Endothelial cell of hepatic sinusoid (primary cell): ENCODE data around the gene NECTIN1.

Experiments used
- in situ Hi-C: cut with HindIII; loops from 2 replicates; pipeline ENCODE4 v1.10.0; 2017; ENCODE audit warnings: low sequenced_read_pairs

The NECTIN1 gene, protein sequence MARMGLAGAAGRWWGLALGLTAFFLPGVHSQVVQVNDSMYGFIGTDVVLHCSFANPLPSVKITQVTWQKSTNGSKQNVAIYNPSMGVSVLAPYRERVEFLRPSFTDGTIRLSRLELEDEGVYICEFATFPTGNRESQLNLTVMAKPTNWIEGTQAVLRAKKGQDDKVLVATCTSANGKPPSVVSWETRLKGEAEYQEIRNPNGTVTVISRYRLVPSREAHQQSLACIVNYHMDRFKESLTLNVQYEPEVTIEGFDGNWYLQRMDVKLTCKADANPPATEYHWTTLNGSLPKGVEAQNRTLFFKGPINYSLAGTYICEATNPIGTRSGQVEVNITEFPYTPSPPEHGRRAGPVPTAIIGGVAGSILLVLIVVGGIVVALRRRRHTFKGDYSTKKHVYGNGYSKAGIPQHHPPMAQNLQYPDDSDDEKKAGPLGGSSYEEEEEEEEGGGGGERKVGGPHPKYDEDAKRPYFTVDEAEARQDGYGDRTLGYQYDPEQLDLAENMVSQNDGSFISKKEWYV

DNA sequence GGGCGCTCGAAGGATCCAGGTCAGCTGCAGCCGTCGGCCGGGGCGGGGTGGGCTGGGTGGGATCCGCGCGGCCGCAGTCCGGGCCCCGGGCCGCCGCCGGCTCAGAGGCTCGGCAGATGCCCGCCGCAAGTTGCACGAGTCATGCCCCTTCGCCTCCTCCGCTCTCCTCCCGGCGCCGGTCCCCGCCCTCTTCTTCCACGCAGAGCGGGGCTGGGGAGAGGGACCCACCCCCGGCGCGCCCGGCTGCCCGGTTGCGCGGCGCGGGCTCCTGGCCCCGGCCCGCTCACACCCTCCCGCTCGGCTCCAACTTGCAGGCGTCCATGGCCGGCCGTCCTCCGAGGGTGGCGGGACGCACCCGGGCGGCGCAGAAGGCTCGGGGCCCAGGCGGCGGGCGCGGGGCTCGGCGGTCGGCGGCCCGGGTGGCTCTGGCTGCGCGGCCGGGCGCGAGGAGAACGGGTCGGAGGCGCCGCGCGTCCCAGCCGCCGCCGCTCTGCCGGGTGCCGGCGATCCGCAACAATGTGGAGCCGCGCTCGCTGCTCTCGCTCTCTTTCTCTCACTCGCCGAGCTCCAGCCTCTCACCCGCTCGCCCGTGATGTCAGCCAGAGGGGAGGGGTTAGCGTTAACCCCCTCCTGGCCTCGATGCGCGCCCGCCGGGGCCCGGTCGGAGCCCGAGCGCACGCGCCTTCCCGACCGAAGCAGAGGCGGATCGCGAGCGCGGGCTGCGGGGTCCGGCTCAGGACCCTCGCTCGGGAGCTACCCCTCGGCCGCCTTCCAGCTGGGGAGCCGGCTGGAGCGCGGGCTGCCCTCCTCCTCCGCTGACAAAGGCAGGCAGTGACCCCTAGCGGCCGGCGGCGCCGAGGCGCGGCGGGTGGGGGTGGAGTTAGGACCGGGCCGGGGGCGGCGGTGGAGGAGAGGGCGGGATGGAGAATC lies at the start of gene NECTIN1:
Gene NECTIN1, minus strand, starts transcription at position 550 of the 930 bp plus-strand sequence. CDS start 647 bp downstream, outside the sequence.
- in situ Hi-C loops: no loop called here

DNA sequence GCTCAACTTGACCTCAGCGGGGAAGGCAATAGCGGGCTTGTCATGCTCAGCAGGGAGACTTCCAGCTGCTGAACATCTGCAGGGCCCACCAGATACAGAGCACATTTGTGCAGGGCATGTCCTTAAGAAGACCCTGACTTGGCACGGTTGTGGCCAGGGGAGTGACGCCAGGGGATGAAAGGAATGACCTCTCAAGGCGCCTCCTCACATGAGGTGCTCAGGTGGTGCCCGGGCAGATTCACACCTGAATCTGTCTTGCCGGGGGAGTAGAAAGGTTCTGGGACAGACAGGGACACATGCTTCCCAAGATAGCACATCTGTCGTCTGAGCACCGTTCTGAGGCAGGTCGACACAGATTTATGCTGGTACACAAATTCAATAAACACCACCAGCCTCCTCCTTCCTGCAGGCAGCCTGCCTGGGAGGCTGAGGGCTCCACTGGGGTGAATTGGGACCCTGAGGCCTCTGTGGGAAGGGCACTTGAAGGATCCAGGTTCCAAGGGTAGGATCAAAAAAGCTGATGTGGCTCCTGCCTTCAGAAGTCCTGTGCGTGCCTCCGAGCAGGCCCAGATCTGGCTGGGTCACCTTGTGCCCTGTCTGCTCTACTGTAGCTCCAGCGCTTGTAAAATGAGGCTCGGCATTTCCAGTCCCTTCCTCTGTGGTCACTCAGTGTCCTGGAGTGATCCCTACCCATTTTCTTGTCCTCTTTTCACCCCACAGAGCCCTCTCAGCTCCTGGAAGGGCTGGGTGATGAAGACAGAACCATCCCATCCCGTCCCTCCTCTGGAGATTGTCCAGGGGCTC lies 49.6 kb upstream of the NECTIN1 start:
- in situ Hi-C loops: no loop called here

DNA sequence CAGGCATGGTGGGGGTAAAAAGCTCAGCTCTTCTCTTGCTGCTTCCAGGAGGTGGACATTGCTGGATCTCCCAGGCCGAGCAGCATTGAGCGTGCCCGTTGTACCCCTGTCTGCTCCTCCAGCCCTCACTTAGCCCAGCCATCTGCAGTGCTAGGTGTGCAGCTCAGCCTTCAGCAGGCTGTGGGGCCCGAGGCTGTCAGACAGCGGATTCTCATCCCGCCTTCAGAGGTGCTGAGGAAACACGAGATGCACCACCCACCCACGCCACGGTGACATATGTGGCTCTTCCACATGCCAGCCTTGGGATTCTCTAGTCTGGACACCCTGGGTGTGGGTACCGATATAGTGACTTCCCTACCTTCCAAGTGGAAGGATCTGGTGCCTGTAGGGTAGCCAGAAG lies 48.9 kb upstream of the NECTIN1 start:
- in situ Hi-C loops: no loop called here

DNA sequence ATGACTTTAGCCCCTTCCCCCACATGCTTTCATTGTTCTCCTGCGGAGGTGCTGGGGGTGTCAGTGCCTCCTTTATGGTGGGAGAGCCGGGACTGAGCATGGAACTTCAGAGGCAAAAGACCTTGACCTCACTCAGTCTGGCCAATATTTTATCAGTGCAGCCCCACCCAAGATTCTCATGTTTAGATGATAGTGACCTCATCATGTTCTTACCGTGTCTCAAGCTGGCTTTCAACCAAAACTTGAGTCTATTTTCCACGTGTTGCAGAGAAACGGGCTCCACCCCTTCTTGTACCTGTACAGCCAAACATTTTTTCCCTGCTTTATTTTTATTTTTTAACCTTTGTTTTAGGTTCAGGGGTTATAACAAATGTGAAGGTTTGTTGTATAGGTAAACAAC lies 47.7 kb upstream of the NECTIN1 start:
- in situ Hi-C loops: no loop called here

DNA sequence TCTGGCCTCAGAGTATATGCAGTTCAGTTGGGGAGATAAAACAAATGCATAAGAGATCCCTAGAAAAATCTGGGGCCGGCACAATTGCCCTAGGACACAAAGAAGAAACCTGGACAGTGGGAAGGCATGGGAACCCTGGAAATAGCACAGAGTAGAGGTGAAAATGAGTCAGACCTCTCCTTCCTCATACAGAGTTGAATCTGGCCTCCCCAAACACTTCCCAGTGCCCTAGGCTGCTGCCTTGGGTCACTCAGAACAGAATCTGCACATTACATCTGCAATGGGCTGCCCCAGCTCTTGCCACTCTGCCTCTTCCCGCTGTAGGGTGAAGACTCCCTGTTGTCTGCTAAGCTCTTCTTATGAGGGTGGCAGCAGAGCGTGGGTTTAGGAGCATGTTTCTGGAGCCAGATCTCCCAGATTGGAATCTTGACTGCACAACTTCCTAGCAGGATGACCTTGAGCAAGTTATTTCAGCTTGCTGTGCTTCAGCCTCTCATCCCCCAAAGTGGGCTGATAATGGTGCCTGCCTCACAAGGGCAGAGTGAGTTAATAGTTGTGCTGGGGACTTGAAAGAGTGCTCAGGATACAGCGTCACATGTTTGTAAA lies 47.1 kb upstream of the NECTIN1 start:
- in situ Hi-C loops: no loop called here

DNA sequence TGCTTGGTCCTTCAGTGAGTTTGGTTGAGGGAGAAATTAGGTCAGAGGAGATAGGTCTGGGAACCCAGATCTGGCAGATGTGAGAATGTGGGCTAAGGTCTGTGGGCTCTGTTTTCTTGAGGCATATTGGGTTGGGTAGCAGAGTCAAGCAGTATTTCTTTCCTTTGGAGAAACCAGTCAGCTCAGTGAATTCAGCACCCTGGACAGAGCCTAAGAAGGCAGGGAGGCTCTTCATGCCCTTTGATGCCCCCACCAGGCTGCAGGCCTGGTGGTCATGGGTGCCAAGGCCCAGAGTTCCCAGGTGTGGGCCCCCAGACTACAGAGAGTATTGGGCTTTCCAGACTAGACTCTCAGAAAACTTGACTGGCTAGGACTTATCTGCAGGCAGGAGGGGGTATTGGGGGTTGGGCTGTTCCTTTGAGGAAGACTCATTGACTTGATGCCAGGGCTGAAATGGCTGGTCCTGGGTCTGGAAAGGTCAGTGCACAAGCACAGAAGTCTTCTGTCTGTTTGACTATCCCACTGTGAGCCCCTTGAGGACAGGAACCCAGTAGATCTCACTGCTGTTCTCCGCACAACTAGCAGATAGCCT lies 45.3 kb upstream of the NECTIN1 start:
- in situ Hi-C loops: loop anchor here (25.0 kb wide), 1 partner anchor 262 kb away; no protein-coding TSS in a partner anchor

DNA sequence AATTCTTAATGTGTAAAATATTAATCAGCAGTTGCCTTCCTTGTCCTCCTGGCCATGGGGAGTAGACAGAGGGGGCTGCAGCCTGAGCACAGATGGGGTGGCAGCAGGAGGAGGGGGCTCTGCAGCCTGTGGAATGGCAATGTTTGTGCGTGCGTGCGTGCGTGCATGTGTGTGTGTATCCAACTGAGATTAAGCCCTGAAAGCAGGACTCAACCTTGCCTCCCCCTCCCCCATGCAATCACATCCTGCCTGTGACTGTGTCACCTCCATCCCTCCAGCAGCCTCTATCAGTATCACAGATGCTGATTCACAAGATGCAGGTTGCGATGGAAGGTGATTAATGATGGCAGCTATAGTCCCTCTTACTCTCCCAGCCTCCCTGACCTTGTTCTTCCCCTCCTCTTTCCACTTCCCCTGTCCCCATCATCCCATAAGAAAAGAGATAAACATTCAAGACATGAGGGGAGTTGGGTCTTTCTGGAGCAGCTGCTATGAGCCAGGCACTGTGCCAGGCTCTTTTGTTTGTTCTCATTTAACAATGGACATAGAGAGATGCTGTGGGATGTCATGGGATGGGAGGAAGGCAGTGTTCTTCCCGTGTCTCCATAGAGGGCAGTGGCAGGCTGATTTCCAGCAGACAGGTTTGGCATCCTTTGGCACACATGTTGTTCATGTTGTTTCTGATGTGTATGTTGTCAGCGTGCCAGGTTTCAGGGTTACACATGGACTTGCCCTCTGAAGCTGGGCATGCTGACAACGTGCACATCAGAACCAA lies 43.8 kb upstream of the NECTIN1 start:
- in situ Hi-C loops: loop anchor here (25.0 kb wide), 1 partner anchor 261 kb away; no protein-coding TSS in a partner anchor

DNA sequence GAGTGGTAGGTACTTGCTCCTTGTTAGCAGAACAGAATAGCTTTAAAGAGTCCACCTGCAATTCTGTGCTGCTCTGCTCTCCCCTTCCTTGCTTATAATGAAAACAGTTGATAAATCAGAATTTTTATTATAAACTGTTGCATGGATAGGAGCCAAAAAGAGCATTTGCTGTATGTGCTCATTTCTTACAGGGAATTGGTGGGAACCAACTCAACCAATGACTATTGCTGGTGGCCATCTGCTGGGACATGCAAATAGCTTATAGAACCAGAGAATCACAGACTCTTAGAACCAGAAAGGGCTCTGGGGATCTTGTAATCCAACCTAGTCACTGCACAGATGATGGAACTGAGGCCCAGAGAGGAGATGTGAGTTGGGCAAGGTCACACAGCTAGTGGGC lies 43.1 kb upstream of the NECTIN1 start:
- in situ Hi-C loops: loop anchor here (25.0 kb wide), 1 partner anchor 260 kb away; no protein-coding TSS in a partner anchor

DNA sequence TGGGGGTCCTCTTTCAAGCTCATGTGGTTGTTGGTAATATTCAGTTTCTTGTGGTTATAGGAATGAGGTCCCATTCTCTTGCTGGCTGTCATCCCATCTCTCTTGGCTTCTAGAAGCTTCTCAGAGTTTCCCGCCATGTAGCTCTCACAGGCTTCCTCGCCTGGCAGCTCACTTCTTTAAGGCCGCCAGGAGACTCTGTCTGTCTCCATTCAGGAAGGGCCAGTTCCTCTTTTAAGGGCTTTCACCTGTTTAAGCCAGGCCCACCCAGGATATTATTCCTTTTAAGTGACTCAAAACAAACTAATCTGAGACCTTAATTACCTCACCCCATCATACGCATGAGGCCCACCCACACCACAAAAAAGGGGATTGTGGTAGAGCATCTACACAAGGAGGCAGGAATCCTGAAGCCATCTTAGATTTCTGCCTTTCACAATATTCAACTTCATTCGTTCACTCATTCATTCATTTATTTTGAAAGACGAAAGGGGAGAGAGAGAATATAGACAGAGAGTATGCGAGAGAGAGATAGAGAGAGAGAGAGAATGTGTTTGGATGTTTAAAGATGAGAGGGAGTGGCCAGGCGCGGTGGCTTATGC lies 42.3 kb upstream of the NECTIN1 start:
- in situ Hi-C loops: loop anchor here (25.0 kb wide), 1 partner anchor 259 kb away; no protein-coding TSS in a partner anchor

DNA sequence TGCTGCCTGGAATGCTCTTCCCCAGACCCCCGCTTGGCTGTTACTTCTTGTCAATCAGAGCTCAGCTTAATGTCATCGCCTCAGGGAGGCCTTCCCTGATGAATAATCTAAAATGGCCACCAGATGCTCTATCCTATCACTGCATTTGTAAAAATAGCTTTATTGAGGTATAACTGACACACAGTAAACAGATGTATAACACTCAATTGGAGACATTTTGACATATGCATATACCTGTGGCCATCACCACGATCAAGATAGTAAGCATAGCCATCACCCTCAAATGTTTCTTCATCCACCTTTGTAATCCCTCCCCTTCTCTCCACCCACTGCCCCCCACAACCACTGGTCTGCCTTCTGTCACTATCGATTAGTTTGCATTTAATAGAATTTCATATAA lies 36.6 kb upstream of the NECTIN1 start:
- in situ Hi-C loops: loop anchor here (25.0 kb wide), 1 partner anchor 253 kb away; no protein-coding TSS in a partner anchor

DNA sequence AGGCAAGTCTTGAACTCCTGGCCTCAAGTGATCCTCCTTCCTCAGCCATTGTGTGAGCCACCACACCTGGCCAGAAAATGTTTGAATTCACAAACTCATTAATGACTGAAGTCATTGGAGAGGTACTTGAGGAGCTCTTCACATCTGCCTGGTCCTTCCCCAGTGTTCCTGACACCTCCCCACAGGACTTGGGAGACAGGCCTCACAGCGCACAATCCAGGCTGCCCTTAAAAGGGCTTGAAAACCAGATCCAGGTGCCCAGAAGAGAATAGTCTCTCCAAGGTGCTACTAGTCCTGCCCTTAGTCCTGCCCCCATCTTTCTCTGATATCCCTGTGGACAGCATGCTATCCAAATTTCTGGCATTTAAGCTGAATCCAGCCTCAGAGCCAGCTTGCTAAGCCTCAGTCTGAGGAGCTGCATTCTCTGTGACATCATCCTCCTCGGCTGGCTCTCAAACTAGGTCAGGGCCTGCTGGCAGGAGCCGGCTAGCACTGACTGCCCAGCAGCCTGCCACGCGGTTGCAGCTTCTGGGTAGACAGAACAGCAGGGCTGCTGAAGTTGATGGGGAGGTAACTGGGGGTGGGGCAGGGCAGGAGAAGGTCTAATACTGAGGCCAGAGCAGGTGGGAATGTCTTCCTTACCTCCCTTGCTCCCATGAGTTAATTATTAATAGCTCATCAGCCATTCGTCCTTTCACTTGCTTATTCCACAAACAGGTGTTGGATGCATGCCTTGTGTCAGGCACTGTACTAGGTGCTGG lies 35.3 kb upstream of the NECTIN1 start:
- in situ Hi-C loops: loop anchor here (5.0 to 25.0 kb wide), 2 partner anchors 47 to 252 kb away; no protein-coding TSS in a partner anchor

DNA sequence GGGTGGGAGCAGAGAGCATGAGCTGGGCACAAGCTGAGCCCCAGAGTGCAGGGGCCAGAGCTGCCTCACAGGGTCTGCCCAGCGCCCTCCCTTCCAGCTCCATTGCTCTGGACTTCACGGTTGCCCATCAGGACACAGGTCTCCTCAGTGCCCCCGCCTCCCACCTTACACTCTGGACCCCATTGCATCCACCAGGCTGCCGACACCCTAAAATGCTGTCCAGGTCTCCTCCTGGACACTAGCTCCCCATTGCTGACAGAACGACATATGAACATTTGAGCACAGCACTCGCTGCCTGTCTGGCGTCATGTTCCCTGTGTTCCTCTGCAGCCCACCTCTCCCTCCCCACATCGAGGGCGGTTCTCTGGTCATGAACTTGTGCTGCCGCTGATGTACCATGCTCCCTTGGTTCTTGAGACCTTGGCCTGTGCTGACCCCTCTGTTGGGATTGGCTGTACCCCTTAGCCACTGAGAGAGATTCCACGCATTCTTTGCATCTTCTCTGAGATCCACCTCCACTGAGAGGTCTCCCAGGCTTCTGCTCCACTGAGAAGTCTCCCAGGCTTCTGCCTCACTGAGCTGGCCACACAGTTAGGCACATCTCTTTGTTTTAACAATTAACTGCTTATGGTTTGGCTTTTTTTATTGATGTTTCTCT lies 34.2 kb upstream of the NECTIN1 start:
- in situ Hi-C loops: loop anchor here (5.0 to 25.0 kb wide), 2 partner anchors 46 to 251 kb away; no protein-coding TSS in a partner anchor

DNA sequence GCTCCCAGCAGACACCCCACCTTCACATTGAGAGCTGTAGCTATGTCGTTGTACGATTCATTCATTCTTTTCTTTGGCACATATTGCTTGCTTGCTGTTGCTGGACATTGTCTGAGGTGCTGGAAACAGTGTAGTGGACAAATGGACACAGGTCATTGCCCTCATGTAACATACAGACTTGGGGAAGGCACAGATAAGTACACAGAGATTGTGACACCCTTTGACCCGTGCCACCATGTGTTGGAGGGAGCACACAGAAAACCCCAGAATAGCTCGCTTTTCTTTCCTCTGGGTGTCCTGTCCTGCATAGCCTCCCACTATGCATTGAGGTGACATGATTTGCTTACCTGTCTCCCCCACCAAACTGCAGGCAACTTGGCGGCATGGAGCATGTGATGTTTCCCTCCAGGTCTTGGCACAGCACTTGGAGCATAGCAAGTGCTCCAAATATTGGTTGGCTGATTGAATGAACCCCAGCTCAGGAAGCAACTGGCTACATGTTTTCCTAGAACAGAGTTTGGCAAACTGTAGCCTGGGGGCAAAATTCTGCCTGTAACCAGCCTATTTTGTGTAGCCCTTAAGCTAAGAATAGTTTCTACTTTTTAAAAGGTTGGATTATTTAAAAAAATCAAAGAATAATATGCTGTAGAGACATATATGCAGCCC lies 30.9 kb upstream of the NECTIN1 start:
- in situ Hi-C loops: loop anchor here (5.0 to 25.0 kb wide), 3 partner anchors 43 to 248 kb away; no protein-coding TSS in a partner anchor

DNA sequence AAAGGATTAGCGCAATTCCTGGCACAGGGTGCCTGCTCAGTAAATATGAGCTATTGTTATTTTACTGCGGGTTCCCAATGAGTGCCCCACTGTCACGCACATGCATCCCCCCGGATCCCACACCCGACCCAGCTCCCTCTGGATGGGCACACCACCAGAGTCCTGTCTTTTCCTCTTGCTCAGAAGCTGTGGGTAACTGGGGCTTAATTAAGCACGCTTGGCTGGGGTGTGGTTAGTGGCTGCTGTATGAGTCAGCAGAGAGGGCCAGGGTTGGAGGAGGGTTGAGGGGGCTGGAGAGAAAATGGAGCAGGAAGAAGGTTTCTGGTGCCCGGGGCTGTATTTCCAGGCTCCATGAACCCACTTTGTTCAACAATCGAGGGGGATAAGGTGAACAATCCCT lies 30.3 kb upstream of the NECTIN1 start:
- in situ Hi-C loops: loop anchor here (10.0 to 25.0 kb wide), 2 partner anchors 95 to 247 kb away; no protein-coding TSS in a partner anchor

DNA sequence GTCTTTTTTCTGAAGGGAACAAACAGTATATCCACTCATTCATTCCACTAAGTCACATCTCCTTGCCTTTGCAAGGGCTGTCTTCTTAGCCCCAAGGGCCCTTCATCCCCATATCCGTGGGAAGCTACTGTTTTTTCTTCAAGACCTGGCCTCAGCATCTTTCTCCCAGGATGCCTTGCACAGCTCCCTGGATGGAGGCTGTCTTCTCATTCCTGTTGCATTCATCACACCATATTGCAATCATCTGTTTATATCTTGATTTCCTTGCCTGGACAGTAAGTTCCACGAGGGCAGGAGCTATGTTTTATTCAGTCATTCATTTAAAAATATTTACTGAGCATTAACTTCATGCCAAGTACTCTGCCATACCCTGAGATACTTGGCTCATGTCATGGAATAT lies 29.3 kb upstream of the NECTIN1 start:
- in situ Hi-C loops: loop anchor here (10.0 to 25.0 kb wide), 2 partner anchors 93 to 246 kb away; no protein-coding TSS in a partner anchor

DNA sequence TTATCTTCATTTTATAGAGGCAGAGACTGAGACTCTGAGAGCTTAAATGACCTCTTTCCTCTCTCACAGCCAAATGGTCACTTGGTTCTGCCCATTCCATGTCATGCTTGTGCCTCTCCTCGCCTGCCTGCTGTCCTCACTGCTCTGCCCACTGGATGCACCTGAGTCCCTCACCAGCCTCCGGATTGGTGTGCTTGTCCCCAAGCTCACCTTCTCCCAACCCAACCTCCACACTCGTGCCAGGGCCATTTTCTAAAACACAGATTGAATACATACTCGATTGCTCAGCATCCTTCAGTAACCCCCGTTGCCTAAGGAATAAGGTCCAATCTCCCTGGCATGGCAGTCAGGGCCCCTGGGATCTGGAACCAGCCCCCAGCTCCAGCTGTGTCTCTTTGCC lies 28.4 kb upstream of the NECTIN1 start:
- in situ Hi-C loops: loop anchor here (10.0 to 25.0 kb wide), 2 partner anchors 93 to 245 kb away; no protein-coding TSS in a partner anchor
